ENCODE data around the gene CLDN24.

DNA sequence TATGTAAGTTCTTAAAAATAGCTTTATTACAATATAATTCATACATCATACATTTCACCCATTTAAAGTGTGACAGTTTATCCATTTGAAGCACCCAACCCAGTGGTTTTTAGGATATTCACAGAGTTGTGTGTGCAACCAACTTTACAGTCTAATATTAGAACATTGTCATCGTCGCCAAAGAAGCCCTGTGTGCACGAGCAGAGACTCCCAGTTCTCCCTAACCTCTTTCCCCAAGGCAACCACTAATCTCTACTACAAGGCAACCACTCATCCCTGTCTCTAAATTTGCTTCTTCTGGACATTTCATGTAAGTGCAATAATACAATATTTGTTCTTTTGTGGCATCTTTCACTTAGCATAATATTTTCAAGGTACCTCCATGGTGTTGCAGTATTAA is 49.8 kb downstream of the CLDN24 start:
- TF ChIP-seq, protein P1, sequence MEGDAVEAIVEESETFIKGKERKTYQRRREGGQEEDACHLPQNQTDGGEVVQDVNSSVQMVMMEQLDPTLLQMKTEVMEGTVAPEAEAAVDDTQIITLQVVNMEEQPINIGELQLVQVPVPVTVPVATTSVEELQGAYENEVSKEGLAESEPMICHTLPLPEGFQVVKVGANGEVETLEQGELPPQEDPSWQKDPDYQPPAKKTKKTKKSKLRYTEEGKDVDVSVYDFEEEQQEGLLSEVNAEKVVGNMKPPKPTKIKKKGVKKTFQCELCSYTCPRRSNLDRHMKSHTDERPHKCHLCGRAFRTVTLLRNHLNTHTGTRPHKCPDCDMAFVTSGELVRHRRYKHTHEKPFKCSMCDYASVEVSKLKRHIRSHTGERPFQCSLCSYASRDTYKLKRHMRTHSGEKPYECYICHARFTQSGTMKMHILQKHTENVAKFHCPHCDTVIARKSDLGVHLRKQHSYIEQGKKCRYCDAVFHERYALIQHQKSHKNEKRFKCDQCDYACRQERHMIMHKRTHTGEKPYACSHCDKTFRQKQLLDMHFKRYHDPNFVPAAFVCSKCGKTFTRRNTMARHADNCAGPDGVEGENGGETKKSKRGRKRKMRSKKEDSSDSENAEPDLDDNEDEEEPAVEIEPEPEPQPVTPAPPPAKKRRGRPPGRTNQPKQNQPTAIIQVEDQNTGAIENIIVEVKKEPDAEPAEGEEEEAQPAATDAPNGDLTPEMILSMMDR (IDR thresholded peaks at IDR 0.05): no peak
- TF ChIP-seq EZH2 (IDR thresholded peaks at IDR 0.05) (no peak), EZH2phosphoT487 (IDR thresholded peaks at IDR 0.05) (no peak)
